ENCODE measurements around the gene EIF2S1.

DNA sequence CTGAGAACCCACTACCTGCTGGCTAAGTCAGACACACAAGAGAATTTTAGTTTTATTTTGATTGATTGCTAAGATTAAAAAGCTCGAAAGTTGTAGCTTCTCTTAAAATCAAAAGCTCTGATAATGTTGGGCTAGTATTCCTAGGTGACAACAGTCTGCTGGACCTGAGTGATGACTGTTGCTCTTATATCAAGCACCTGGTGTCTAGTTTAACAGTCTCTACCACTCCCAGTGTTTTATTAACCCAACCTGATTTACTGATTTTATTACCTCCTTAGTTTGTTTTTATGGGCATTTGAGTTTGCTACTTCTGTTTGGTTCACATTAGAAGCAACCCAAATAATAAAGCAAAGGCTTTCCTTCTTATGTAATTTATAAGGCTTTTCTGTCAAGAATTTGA is 42.3 kb upstream of the EIF2S1 start:
- TF ChIP-seq POLR2A (IDR thresholded peaks at IDR 0.05): no peak
- TF ChIP-seq CTCF (IDR thresholded peaks at IDR 0.05): no peak
